ENCODE results near the gene IRX3. TPM values are rescaled to one million over a fixed set of nuclear protein-coding genes. Genes with fewer than 3 reads are reported as not detected.
A peak's percentile ranks its signal among the peaks of the same experiment; 100 is the strongest.

The IRX3 gene
- total RNA-seq = 1 to 10 TPM; 1.7 to 2.5 TPM

DNA sequence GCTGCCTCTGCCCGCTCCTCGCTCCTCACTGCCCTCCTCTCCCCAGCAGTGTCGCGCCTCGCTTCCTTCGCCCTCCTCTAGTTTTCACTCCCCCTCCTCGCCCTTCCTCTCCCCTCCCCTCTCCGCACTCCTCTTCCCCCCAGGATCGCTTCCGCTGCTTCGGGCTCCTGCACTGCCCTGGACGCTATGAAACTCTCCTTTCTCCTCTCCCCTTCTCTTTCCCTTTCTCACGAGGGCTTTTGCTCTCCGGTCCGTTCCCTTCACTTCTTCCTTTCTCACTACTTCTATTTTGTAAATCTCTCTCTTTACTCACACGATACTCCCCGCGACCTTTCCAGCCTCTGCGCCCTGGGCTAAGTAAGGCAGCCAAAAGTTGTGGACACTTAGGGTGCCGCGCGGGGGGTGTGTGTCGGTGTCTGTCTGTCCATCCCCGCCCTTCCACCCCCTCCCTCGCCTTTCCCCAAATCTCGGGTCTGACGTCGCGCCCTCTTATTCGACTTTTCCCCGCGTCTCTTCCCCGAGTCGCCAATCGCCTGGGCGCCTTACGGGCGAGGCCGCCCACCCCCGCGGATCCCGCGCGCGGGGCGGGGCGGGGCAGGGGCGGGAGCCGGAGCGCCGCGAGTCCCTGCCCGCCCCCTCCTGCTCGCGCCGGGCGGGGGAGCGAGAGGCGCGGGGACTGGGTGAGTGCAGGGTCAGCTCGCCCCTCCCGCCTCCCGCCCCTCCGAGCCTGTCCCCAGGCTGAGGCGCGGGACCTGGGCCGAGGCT, at the start of gene IRX3:
Gene IRX3 (minus strand): TSS at position 422 of the 765 bp plus-strand sequence. CDS start 737 bp downstream, outside the sequence.
- peaks cover 73% of the 10 kb centered on the region for H3K27me3 Mint-ChIP-seq (ENCODE audit: low read depth)
- peaks cover 6 to 11% of the 10 kb centered on the region in 2 donors for H3K36me3 Mint-ChIP-seq (ENCODE audit: insufficient read depth in 2 of 2)
- peak; percentile 35 to 45 for ATAC-seq (replicated peaks in 1 of 2)
- no peaks in the 10 kb centered on the region for H3K9me3 Mint-ChIP-seq
- peak within 1 kb of the TSS; percentile 88 to 91 for H3K4me3 Mint-ChIP-seq
- no peak for DNase-seq
- H3K27ac Mint-ChIP-seq = peak within 1 kb of the TSS; percentile 80
- H3K4me1 Mint-ChIP-seq (ENCODE audit: low read depth) = peaks cover 46% of the 10 kb centered on the region

DNA sequence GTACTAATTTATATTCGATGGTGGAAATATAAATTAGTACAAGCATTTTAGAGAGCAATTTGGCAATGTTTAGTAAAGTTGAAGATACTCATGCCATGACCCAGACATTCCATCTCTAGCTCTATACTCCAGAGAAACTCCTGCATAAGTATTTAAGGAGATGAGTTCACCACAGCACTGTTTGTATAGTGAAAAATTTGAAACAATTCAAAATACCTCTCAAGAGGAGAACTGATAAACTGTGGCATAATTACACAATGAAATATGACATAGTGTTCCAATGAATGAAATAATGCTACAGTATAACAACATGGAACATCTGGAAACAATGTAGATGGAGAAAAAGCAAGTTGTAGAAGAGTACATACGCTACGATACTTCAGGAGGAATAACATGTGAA, 48.6 kb upstream of the IRX3 start:
- no peak for ATAC-seq (replicated peaks in 1 of 2)
- H3K4me1 Mint-ChIP-seq (ENCODE audit: low read depth) = no peaks in the 10 kb centered on the region

DNA sequence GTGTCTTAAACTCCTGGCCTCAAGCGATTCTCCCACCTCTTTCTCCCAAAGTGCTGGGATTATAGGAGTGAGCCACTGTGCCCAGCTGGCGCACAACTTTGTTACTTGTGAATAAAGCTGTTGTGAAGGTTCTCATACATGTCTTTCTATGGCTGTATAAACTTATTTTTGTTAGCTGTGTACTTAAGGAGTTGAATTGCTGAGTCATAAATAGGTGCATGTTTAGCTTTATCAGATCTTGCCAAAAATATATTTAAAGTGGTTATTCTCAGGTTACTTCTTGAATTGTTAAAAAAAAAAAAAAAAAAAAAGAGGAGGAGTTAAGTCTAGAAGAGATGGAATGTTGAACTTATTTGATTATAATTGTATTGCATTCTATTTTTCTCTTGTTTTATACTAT, 47.6 kb upstream of the IRX3 start:
- Mint-ChIP-seq H3K9me3 (no peaks in the 10 kb centered on the region), H3K27me3 (ENCODE audit: low read depth) (peaks cover 25% of the 10 kb centered on the region), H3K4me3 (no peak overlapping the region), H3K27ac (no peak overlapping the region), H3K4me1 (ENCODE audit: low read depth) (no peaks in the 10 kb centered on the region), H3K36me3 (ENCODE audit: insufficient read depth in 2 of 2) (no peaks in the 10 kb centered on the region)
- ATAC-seq (replicated peaks in 1 of 2) = no peak
- DNase-seq = no peak

More for the DNA sequence above, 48.6 kb upstream of the IRX3 start:
- Mint-ChIP-seq H3K36me3 (ENCODE audit: insufficient read depth in 2 of 2) (no peaks in the 10 kb centered on the region), H3K27ac (no peak overlapping the region), H3K27me3 (ENCODE audit: low read depth) (peaks cover 27% of the 10 kb centered on the region), H3K9me3 (no peaks in the 10 kb centered on the region), H3K4me3 (no peak overlapping the region)
- no peak for DNase-seq

DNA sequence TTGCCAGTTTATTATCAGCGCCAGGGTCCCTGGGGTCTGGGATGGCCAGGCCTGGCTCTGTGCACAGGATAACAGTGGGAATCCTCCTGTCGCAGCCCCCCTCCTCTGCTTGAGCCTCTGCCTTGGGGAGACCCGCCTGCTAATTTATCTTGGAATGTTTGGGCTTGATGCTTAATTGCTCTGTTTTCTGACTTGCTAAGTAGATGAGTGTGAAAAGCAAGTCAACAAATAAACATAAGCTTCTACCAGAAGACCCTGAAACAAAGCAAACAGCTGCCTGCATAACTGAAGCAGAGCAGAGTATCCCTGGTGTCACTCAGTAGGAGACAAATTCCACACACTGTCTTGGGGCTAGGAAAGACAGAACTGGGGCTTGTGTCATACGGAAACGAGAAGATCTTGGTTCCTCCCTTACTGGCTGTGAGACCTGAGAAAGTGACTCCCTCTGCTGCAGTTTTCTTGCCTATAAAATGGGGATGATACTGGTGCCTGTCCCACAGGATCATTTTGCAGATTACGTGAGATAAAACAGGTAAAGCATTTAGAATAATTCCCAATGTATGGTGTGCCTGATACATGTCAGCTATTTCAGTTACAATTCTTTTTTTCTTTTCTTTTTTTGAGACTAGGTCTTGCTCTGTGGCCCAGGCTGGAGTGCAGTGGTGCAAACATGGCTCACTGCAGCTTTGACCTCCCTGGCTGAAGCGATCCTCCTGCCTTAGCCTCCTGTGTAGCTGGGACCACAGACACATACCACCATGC, 44.8 kb upstream of the IRX3 start:
- Mint-ChIP-seq H3K36me3 (ENCODE audit: insufficient read depth in 2 of 2) (no peaks in the 10 kb centered on the region), H3K4me1 (ENCODE audit: low read depth) (no peaks in the 10 kb centered on the region), H3K27ac (no peak overlapping the region), H3K27me3 (ENCODE audit: low read depth) (peaks cover 24% of the 10 kb centered on the region), H3K9me3 (no peaks in the 10 kb centered on the region), H3K4me3 (no peak overlapping the region)
- no peak for ATAC-seq (replicated peaks in 1 of 2)
- no peak for DNase-seq

DNA sequence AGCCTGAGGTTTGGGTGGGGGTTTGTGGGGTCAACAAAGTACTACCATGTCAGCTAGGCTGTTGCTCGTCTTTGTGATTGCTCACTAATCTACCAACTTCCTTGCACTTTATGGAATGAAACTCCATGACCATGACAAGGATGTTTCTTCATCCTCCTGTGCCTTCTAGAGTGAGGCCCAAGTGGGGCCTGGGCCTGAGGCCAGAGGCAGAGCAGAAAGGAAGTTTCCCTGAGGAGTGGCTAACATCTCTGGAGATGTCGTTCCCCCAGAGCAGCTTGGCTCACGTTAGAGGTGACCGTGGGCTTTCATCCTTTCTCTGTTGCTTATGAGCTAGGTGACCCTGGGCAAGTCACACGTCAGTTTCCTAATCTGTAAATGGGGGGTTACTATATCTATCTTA, 41.0 kb upstream of the IRX3 start:
- DNase-seq = no peak
- Mint-ChIP-seq H3K4me3 (no peak overlapping the region), H3K27me3 (ENCODE audit: low read depth) (peaks cover 16% of the 10 kb centered on the region), H3K9me3 (no peaks in the 10 kb centered on the region), H3K27ac (no peak overlapping the region), H3K4me1 (ENCODE audit: low read depth) (no peaks in the 10 kb centered on the region), H3K36me3 (ENCODE audit: insufficient read depth in 2 of 2) (no peaks in the 10 kb centered on the region)
- ATAC-seq (replicated peaks in 1 of 2) = no peak

DNA sequence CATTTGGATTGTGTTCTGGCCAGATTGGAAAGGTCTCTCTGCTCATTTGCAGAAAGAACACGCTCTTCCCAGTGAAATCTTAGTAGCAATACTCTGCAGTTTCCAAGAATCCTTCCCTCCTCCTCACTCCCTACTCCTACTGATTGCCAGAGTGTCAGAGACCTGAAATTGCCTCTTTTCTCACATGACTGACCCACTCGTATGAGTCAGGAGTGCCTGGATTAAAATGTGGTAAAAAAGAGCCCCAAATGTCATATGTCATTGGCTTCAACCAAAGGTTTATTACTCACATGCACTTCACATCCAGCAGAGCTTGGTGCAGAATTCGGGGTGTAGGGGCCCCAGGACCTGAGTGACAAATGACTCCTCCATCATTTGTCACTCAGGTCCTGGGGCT, 39.7 kb upstream of the IRX3 start:
- H3K4me1 Mint-ChIP-seq (ENCODE audit: low read depth) = no peaks in the 10 kb centered on the region

DNA sequence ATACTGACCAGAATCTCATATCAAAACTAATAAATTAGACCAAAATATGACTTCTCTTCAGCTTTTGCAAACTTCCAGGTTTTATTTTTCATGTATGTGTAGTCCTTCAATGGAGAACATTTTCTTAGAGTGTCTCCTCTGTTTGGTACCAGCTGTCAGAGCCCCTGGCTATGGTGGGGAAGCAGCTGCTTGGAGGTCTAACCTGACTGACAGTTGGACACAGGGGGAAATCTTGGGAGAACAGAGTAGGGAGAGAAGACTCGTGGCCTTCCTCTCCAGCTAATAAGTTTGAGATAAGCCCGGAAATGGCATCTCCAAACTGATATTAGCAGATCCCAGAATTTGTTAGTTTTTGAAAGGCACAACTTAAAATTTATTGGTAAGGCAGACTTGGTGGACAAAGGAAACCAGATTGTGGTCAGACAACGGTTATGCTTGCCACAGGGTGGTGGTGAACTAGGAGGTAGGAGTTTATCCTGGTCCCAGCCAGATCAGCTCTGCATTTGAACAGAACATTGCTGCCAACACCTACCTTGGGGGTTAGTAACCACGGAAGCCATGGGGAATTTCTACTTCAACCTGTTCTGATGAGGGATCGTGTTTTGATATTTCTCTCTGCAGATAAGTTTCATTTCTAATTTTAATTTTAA, 39.2 kb upstream of the IRX3 start:
- Mint-ChIP-seq H3K4me1 (ENCODE audit: low read depth) (no peaks in the 10 kb centered on the region), H3K9me3 (no peaks in the 10 kb centered on the region), H3K27ac (no peak overlapping the region), H3K36me3 (ENCODE audit: insufficient read depth in 2 of 2) (no peaks in the 10 kb centered on the region), H3K27me3 (ENCODE audit: low read depth) (peaks cover 6% of the 10 kb centered on the region), H3K4me3 (no peak overlapping the region)
- ATAC-seq (replicated peaks in 1 of 2) = no peak
- no peak for DNase-seq

More for the DNA sequence above, 39.7 kb upstream of the IRX3 start:
- H3K36me3 Mint-ChIP-seq (ENCODE audit: insufficient read depth in 2 of 2) = no peaks in the 10 kb centered on the region
- no peaks in the 10 kb centered on the region for H3K9me3 Mint-ChIP-seq
- ATAC-seq (replicated peaks in 1 of 2) (no peak), DNase-seq (no peak)
- H3K27me3 Mint-ChIP-seq (ENCODE audit: low read depth) = peaks cover 10% of the 10 kb centered on the region
- no peak overlapping the region for H3K27ac Mint-ChIP-seq
- H3K4me3 Mint-ChIP-seq = no peak overlapping the region

DNA sequence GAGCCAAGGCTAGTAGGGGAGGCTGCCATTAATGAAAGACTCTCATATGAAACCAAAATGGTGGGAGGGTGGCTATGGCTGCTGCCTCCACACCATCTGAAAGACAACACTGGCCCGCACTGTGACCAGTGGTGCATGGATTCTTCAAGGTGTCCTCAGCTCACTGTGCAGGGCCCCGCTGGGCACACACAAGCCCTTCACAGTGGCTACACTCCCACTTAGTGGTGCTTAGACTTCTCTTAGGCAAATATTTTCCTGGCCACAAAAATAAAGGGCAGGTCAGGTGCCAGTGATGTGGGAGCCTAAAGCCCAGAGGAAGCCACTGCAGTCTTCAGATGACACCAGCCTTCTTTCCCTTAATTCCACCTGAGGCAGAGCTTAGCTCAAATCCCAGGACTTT, 38.1 kb upstream of the IRX3 start:
- Mint-ChIP-seq H3K9me3 (no peaks in the 10 kb centered on the region), H3K4me1 (ENCODE audit: low read depth) (no peaks in the 10 kb centered on the region), H3K27ac (no peak overlapping the region), H3K4me3 (no peak overlapping the region), H3K27me3 (ENCODE audit: low read depth) (peaks cover 6% of the 10 kb centered on the region), H3K36me3 (ENCODE audit: insufficient read depth in 2 of 2) (no peaks in the 10 kb centered on the region)
- DNase-seq = no peak
- ATAC-seq (replicated peaks in 1 of 2) = no peak

DNA sequence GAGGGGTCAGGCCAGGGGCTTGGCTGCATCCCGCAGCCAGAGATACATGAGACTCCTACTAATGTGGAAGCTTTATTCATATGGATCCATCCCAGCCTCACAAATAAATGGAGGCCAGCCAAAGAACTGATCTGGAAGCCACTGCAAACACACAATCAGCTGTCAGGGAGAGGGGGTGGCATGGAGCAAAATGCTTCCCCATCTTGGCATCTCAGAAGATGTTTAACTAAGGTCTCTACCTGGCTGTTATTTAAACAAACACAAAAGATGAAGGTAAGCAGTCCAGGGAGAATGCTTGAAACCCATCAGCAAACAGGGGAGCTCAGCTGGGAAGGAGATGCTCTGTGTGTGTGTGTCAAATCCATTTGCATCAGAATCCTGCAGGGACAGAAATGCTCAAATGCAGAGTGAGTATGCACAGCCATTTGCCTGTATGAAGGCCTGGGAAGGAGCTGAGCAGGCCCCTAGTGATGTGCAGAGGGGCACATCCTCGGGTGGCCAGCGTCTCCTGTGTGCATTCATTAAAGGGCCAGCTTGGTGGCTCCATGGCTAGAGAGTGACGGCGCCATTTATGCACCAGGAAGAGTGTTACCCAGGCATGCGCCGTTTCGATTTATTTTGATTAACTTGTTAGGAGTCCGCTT, 34.2 kb upstream of the IRX3 start:
- no peak for DNase-seq
- no peaks in the 10 kb centered on the region for H3K4me1 Mint-ChIP-seq (ENCODE audit: low read depth)
- H3K27me3 Mint-ChIP-seq (ENCODE audit: low read depth) = no peaks in the 10 kb centered on the region
- no peak overlapping the region for H3K27ac Mint-ChIP-seq
- H3K36me3 Mint-ChIP-seq (ENCODE audit: insufficient read depth in 2 of 2) = no peaks in the 10 kb centered on the region
- no peak overlapping the region for H3K4me3 Mint-ChIP-seq
- H3K9me3 Mint-ChIP-seq = no peaks in the 10 kb centered on the region
- ATAC-seq (replicated peaks in 1 of 2) = no peak

DNA sequence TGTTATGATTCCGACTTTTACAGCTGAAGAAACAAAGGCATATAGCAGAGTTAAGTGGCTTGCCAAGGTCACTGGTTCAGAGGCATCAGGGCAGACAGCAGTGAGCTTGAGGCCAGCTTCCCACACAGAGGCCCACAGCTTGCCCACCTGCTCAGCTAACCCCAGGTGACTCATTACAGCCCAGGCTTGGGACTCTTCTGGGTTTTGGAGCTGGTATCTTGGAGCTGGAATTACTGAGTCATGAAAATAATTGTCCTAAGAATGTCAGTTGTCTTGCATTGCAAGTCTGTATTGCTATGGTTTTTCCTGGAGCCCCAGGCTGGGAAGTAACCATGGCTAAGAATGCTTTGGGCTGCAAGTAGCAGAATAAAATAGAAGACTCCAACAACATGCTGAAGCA, 32.4 kb upstream of the IRX3 start:
- H3K27me3 Mint-ChIP-seq (ENCODE audit: low read depth) = no peaks in the 10 kb centered on the region

DNA sequence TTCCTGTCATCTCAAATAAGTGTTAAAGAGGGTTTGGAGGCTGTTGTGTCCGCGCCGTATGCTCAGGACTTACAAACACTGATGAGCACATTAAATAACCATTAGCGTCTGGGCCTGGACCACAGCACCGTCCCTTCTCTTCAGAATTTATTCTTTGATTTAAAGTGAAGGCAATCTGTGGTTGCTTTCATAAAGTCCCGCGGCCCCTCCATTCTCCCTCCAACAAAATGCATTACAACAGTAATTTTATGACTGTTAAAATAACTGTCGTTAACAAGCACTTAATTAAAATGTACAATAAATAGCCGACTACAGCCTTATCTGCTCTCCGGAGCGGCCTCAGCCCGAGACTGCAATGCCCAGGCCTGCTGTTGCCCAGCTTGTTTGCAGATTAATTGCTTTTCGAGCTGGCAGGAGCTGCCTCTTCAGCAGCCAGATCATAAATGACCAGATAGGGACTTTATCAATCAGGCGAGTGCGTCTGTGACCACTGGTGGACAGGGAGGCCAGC, 30.6 kb upstream of the IRX3 start:
- Mint-ChIP-seq H3K27me3 (ENCODE audit: low read depth) (no peaks in the 10 kb centered on the region), H3K36me3 (ENCODE audit: insufficient read depth in 2 of 2) (no peaks in the 10 kb centered on the region), H3K4me3 (no peak overlapping the region), H3K4me1 (ENCODE audit: low read depth) (no peaks in the 10 kb centered on the region), H3K27ac (no peak overlapping the region), H3K9me3 (no peaks in the 10 kb centered on the region)
- ATAC-seq (replicated peaks in 1 of 2) (no peak), DNase-seq (no peak)

More for the DNA sequence above, 32.4 kb upstream of the IRX3 start:
- Mint-ChIP-seq H3K27ac (no peak overlapping the region), H3K4me3 (no peak overlapping the region), H3K9me3 (no peaks in the 10 kb centered on the region), H3K4me1 (ENCODE audit: low read depth) (no peaks in the 10 kb centered on the region), H3K36me3 (ENCODE audit: insufficient read depth in 2 of 2) (no peaks in the 10 kb centered on the region)
- DNase-seq (no peak), ATAC-seq (replicated peaks in 1 of 2) (no peak)

DNA sequence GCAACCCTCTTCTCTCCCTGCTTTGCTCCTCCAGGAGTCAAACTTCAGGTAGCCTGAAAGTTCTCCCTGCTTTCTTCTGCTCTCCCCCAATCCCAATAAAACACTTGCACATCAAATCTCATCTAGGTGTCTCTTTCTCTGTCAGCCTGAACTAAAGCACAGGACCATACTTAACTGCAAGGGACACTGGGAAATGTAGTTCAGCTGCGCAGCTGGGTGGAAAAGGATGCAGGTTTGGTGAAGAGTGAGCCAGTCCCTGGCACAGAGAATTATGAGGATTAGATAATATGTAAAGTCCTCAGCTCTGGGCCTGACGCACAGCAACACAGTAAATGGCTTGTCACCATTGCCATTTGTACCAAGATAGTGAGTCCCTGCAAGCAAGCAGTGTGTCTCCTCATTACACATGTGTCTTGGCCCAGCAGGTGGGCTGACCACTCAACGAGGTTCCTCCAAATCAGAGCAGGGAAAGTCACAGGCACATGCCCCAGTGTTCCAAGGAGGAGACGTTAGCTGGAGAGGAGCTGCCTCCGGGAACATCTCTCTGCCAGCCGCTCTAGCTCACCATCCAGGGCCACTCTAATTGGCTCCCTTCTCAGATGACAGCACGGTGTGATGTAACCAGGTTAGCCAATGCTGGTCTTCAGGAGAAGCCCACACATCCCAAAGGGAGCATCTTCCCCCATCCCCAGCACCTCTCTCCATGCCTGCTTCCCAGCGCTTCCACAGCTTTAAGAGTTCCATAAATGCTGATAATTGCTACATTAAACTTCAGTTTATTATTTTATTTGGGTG, 29.7 kb upstream of the IRX3 start:
- H3K36me3 Mint-ChIP-seq (ENCODE audit: insufficient read depth in 2 of 2) = no peaks in the 10 kb centered on the region
- H3K27me3 Mint-ChIP-seq (ENCODE audit: low read depth) = no peaks in the 10 kb centered on the region
- no peak for ATAC-seq (replicated peaks in 1 of 2)
- DNase-seq = no peak
- H3K4me3 Mint-ChIP-seq = no peak overlapping the region
- no peaks in the 10 kb centered on the region for H3K9me3 Mint-ChIP-seq
- H3K4me1 Mint-ChIP-seq (ENCODE audit: low read depth) = no peaks in the 10 kb centered on the region
- no peak overlapping the region for H3K27ac Mint-ChIP-seq
